Measurements from ENCODE around the gene CCR8.

DNA sequence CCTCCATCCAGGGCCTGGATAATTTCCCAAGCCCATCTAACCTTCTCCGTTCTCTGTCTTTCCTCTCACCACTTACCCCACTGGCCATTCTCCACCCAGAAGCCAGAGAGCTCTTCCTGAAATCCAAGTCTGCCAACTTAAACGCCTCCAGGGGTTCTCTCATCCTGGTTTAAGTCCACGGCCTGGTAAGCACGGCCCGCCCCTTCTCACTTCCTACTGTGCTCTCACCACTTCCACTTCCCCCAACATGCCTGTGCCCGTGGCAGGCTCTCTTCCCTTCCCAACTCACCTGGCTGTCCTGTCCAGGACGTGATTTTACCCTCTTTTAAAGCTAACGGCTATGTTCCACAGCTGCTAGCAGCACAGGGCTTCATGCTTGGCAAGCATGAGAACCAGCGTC, 48.0 kb upstream of the CCR8 start:
- TF ChIP-seq, protein P1, sequence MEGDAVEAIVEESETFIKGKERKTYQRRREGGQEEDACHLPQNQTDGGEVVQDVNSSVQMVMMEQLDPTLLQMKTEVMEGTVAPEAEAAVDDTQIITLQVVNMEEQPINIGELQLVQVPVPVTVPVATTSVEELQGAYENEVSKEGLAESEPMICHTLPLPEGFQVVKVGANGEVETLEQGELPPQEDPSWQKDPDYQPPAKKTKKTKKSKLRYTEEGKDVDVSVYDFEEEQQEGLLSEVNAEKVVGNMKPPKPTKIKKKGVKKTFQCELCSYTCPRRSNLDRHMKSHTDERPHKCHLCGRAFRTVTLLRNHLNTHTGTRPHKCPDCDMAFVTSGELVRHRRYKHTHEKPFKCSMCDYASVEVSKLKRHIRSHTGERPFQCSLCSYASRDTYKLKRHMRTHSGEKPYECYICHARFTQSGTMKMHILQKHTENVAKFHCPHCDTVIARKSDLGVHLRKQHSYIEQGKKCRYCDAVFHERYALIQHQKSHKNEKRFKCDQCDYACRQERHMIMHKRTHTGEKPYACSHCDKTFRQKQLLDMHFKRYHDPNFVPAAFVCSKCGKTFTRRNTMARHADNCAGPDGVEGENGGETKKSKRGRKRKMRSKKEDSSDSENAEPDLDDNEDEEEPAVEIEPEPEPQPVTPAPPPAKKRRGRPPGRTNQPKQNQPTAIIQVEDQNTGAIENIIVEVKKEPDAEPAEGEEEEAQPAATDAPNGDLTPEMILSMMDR (IDR thresholded peaks at IDR 0.05; ENCODE audit: poor library complexity, severe bottlenecking): no peak
- TF ChIP-seq, protein P2, sequence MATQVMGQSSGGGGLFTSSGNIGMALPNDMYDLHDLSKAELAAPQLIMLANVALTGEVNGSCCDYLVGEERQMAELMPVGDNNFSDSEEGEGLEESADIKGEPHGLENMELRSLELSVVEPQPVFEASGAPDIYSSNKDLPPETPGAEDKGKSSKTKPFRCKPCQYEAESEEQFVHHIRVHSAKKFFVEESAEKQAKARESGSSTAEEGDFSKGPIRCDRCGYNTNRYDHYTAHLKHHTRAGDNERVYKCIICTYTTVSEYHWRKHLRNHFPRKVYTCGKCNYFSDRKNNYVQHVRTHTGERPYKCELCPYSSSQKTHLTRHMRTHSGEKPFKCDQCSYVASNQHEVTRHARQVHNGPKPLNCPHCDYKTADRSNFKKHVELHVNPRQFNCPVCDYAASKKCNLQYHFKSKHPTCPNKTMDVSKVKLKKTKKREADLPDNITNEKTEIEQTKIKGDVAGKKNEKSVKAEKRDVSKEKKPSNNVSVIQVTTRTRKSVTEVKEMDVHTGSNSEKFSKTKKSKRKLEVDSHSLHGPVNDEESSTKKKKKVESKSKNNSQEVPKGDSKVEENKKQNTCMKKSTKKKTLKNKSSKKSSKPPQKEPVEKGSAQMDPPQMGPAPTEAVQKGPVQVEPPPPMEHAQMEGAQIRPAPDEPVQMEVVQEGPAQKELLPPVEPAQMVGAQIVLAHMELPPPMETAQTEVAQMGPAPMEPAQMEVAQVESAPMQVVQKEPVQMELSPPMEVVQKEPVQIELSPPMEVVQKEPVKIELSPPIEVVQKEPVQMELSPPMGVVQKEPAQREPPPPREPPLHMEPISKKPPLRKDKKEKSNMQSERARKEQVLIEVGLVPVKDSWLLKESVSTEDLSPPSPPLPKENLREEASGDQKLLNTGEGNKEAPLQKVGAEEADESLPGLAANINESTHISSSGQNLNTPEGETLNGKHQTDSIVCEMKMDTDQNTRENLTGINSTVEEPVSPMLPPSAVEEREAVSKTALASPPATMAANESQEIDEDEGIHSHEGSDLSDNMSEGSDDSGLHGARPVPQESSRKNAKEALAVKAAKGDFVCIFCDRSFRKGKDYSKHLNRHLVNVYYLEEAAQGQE (IDR thresholded peaks at IDR 0.05; ENCODE audit: borderline replicate concordance): no peak
- TF ChIP-seq EZH2 (IDR thresholded peaks at IDR 0.05; ENCODE audit: borderline replicate concordance, insufficient read depth, low read length, poor library complexity, severe bottlenecking): no peak
- TF ChIP-seq RAD21 (conservative IDR thresholded peaks at IDR 0.05): no peak

Measured in neural cell (in vitro differentiated cells).